ENCODE data around the gene BMPER. TPM values are rescaled to one million over a fixed set of nuclear protein-coding genes. Genes with fewer than 3 reads are reported as not detected.
A peak's percentile ranks its signal among the peaks of the same experiment; 100 is the strongest.

BMPER gene
- total and polyA plus RNA-seq, 2 donors (not counting 1 experiment from before 2014, with no cell fraction given): 12.2 to 15.9 TPM

DNA sequence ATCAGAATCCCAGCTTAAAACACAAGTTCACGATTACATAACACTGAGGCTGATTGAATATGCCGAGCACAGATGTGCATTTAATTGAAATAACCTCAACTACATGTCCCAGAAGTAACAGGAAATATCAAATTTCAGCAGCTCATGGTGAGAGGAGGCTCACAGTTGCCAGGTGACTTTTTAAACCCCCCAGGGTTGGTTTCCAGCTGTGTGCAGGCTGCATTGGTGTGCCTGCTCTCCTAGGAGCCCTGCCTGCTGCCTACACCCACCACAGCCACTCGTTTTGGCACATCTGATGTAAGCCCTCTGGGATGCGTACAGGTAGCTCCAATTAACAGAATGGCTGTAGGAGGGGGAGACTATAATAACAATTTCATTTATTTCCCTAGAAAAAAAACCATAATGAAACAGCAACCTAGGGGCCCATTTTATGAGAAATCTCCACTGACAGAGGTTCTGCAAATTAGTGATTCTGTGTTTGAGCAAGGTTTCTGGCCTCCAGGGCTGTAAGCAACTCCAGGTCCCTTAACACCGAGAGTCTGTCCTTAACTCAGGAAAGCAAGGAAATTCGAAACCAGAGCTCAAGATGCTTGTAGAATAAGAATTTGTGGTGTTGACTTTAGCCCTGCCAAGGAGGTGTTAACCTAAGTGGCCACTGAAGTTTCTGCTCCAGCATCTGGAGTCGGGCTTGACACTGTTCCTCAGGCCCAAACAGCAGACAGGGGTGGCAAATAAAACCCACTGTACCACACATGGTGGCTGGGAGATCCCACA is 161.9 kb downstream of the BMPER start:
- no peak overlapping the region for H3K4me3 ChIP-seq (replicated peaks in 1 of 4; ENCODE audit: control extremely low read depth in 1 of 4, insufficient read depth in 1 of 4, low read depth in 3 of 4, low read length in 4 of 4)
- TF ChIP-seq, protein P1, sequence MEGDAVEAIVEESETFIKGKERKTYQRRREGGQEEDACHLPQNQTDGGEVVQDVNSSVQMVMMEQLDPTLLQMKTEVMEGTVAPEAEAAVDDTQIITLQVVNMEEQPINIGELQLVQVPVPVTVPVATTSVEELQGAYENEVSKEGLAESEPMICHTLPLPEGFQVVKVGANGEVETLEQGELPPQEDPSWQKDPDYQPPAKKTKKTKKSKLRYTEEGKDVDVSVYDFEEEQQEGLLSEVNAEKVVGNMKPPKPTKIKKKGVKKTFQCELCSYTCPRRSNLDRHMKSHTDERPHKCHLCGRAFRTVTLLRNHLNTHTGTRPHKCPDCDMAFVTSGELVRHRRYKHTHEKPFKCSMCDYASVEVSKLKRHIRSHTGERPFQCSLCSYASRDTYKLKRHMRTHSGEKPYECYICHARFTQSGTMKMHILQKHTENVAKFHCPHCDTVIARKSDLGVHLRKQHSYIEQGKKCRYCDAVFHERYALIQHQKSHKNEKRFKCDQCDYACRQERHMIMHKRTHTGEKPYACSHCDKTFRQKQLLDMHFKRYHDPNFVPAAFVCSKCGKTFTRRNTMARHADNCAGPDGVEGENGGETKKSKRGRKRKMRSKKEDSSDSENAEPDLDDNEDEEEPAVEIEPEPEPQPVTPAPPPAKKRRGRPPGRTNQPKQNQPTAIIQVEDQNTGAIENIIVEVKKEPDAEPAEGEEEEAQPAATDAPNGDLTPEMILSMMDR (conservative IDR thresholded peaks at IDR 0.05 in 1 of 2, IDR thresholded peaks at IDR 0.05 in 1 of 2; ENCODE audit: low read depth in 1 of 2, low read length in 2 of 2): no peak
- no peak for TF ChIP-seq EZH2 (IDR thresholded peaks at IDR 0.05; ENCODE audit: low read length, missing control alignments)
- no peaks in the 10 kb centered on the region for H3K27me3 ChIP-seq (ENCODE audit: control insufficient read depth, insufficient read depth, low read length)
- no peak overlapping the region for H2AFZ ChIP-seq (ENCODE audit: low read length)
- no peaks in the 10 kb centered on the region for H3K36me3 ChIP-seq (ENCODE audit: control insufficient read depth, insufficient read depth, low read length)
- H4K20me1 ChIP-seq (ENCODE audit: control insufficient read depth, extremely low read depth, insufficient read depth, low read length): no peaks in the 10 kb centered on the region
- H3K79me2 ChIP-seq (ENCODE audit: control insufficient read depth, insufficient read depth, low read length): no peaks in the 10 kb centered on the region
- peaks cover 9% of the 10 kb centered on the region for H3K4me1 ChIP-seq (ENCODE audit: control insufficient read depth, extremely low read depth, insufficient read depth, low read length)
- no peak overlapping the region for H3K9ac ChIP-seq (ENCODE audit: insufficient read depth, low read length)
- H3K27ac ChIP-seq (ENCODE audit: insufficient read depth, low read length): no peak overlapping the region
- DNase-seq (ENCODE audit: low read depth in 2 of 2): no peak
- no peaks in the 10 kb centered on the region for H3K9me3 ChIP-seq (ENCODE audit: control insufficient read depth, insufficient read depth, low read depth, low read length)
- no peak overlapping the region for H3K4me2 ChIP-seq (ENCODE audit: extremely low read depth, insufficient read depth, low read length)

DNA sequence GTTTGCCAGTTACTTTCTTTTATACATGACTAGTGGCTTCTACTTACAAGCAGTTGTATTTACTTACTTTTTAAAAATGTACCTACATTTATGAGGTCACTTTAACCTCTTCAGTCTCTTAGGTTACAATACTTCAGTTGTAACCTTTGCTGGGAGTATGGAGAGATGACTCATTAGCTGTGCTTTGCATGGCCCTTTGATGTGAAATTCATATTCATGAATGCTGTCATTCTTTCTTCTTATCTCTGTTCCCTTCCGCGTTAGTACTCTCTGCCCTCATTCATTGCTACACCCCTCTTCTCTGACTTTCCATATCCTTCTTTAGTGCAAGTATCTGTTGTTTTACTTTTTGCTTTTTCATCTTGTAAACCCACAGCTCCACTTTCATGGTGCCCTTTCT is 164.3 kb downstream of the BMPER start:
- H4K20me1 ChIP-seq (ENCODE audit: control insufficient read depth, extremely low read depth, insufficient read depth, low read length): no peaks in the 10 kb centered on the region
- no peaks in the 10 kb centered on the region for H3K9me3 ChIP-seq (ENCODE audit: control insufficient read depth, insufficient read depth, low read depth, low read length)
- H3K27me3 ChIP-seq (ENCODE audit: control insufficient read depth, insufficient read depth, low read length): no peaks in the 10 kb centered on the region
- H3K4me3 ChIP-seq (replicated peaks in 1 of 4; ENCODE audit: control extremely low read depth in 1 of 4, insufficient read depth in 1 of 4, low read depth in 3 of 4, low read length in 4 of 4): no peak overlapping the region
- H2AFZ ChIP-seq (ENCODE audit: low read length): no peak overlapping the region
- peak; percentile 34 to 60 for DNase-seq (ENCODE audit: low read depth in 2 of 2)
- no peak for TF ChIP-seq EZH2 (IDR thresholded peaks at IDR 0.05; ENCODE audit: low read length, missing control alignments)
- TF ChIP-seq, protein P1 (conservative IDR thresholded peaks at IDR 0.05 in 1 of 2, IDR thresholded peaks at IDR 0.05 in 1 of 2; ENCODE audit: low read depth in 1 of 2, low read length in 2 of 2): no peak
- no peak overlapping the region for H3K27ac ChIP-seq (ENCODE audit: insufficient read depth, low read length)
- H3K36me3 ChIP-seq (ENCODE audit: control insufficient read depth, insufficient read depth, low read length): no peaks in the 10 kb centered on the region
- H3K79me2 ChIP-seq (ENCODE audit: control insufficient read depth, insufficient read depth, low read length): no peaks in the 10 kb centered on the region
- no peak overlapping the region for H3K9ac ChIP-seq (ENCODE audit: insufficient read depth, low read length)
- no peak overlapping the region for H3K4me2 ChIP-seq (ENCODE audit: extremely low read depth, insufficient read depth, low read length)
- H3K4me1 ChIP-seq (ENCODE audit: control insufficient read depth, extremely low read depth, insufficient read depth, low read length): peaks cover 10% of the 10 kb centered on the region

DNA sequence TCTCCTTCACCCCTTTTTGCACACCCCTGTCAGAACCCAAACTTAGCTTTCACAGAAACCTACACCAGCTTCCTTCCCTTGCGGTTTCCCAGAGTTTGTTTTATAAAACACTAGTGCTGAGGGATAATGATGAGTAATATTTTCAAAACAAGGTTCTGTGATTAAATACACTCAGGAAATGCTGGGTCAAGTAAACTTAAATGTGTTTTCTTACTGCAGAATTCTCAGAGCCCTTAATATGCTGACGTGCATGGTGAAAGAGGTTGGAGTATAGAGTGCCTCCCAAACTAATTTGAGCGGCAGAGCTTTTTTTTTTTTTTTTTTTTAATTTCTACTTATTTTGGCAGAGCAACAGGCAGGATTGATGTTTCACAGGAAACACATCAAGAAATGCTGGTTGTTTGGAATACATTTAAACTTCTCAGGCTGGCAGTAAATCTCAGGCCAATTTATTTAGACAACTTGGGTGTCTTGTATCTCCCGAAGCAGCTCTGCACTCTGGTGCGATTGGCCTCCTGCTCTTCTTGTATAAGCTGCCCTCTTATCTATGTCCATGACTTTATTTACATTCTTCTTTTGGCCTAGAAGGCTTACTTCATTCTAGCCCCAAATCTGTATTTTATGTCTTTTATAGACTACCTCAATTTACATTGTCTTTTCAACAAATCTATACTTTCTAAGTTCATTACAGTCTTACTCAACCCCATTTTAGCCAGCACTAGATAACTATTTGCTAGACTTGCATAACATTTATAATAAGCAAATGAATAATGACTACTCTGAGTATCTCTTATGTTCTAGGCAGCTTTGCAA is 165.4 kb downstream of the BMPER start:
- H3K27me3 ChIP-seq (ENCODE audit: control insufficient read depth, insufficient read depth, low read length): no peaks in the 10 kb centered on the region
- peak overlapping the region; percentile 4 for H3K4me2 ChIP-seq (ENCODE audit: extremely low read depth, insufficient read depth, low read length)
- peaks cover 10% of the 10 kb centered on the region for H3K4me1 ChIP-seq (ENCODE audit: control insufficient read depth, extremely low read depth, insufficient read depth, low read length)
- H2AFZ ChIP-seq (ENCODE audit: low read length): no peak overlapping the region
- H3K9me3 ChIP-seq (ENCODE audit: control insufficient read depth, insufficient read depth, low read depth, low read length): no peaks in the 10 kb centered on the region
- TF ChIP-seq EZH2 (IDR thresholded peaks at IDR 0.05; ENCODE audit: low read length, missing control alignments): no peak
- TF ChIP-seq, protein P1 (conservative IDR thresholded peaks at IDR 0.05 in 1 of 2, IDR thresholded peaks at IDR 0.05 in 1 of 2; ENCODE audit: low read depth in 1 of 2, low read length in 2 of 2): no peak
- no peaks in the 10 kb centered on the region for H4K20me1 ChIP-seq (ENCODE audit: control insufficient read depth, extremely low read depth, insufficient read depth, low read length)
- no peak overlapping the region for H3K4me3 ChIP-seq (replicated peaks in 1 of 4; ENCODE audit: control extremely low read depth in 1 of 4, insufficient read depth in 1 of 4, low read depth in 3 of 4, low read length in 4 of 4)
- DNase-seq (ENCODE audit: low read depth in 2 of 2): peak; percentile 67 to 84
- peak overlapping the region; percentile 29 for H3K27ac ChIP-seq (ENCODE audit: insufficient read depth, low read length)
- no peaks in the 10 kb centered on the region for H3K36me3 ChIP-seq (ENCODE audit: control insufficient read depth, insufficient read depth, low read length)
- H3K9ac ChIP-seq (ENCODE audit: insufficient read depth, low read length): no peak overlapping the region
- H3K79me2 ChIP-seq (ENCODE audit: control insufficient read depth, insufficient read depth, low read length): no peaks in the 10 kb centered on the region
